ENCODE data around the gene PTGIR. TPM values are rescaled to one million over a fixed set of nuclear protein-coding genes. Genes with fewer than 3 reads are reported as not detected.

PTGIR gene
- total and polyA plus RNA-seq, 2 donors from 2014 or later: 7.5 to 10.1 TPM

- Histone ChIP-seq H3K9ac (ENCODE audit: low read length in 3 of 3) (no peak overlapping the region), H3K4me3 (ENCODE audit: low read length in 3 of 3) (no peak overlapping the region), H3K27me3 (ENCODE audit: control insufficient read depth, insufficient read depth, low read length) (peaks cover 8% of the 10 kb centered on the region), H3K27ac (ENCODE audit: low read depth in 2 of 2, low read length in 2 of 2) (no peak overlapping the region), H3K9me3 (ENCODE audit: control insufficient read depth in 2 of 3, insufficient read depth in 1 of 3, low read length in 3 of 3) (no peaks in the 10 kb centered on the region), H3K4me1 (ENCODE audit: control insufficient read depth in 2 of 3, insufficient read depth in 2 of 3, low read depth in 1 of 3, low read length in 3 of 3) (peaks cover 0 to 2% (median 0%) of the 10 kb centered on the region in 3 donors), H3K36me3 (ENCODE audit: control insufficient read depth in 2 of 3, insufficient read depth in 3 of 3, low read length in 3 of 3) (no peaks in the 10 kb centered on the region)
- intact Hi-C loops (cut with DNase I): no loop called here
- FAIRE-seq (no peak), DNase-seq (peak in 1 of 5 donors; percentile 37)
- TF ChIP-seq CTCF (IDR thresholded peaks at IDR 0.05; ENCODE audit: borderline replicate concordance, extremely low read depth, insufficient read depth): no peak
These were observed 24.4 kb upstream of the PTGIR start for GRCh38 chr19:46648961-46649960.

- no peak overlapping the region for H3K4me3 ChIP-seq (ENCODE audit: low read length in 3 of 3)
- peak in 1 of 5 donors; percentile 57 for DNase-seq
- no peak overlapping the region for H3K9ac ChIP-seq (ENCODE audit: low read length in 3 of 3)
- no peaks in the 10 kb centered on the region for H3K9me3 ChIP-seq (ENCODE audit: control insufficient read depth in 2 of 3, insufficient read depth in 1 of 3, low read length in 3 of 3)
- TF ChIP-seq CTCF (IDR thresholded peaks at IDR 0.05; ENCODE audit: borderline replicate concordance, extremely low read depth, insufficient read depth): no peak
- intact Hi-C loops (cut with DNase I): no loop called here
- peaks cover 8% of the 10 kb centered on the region for H3K27me3 ChIP-seq (ENCODE audit: control insufficient read depth, insufficient read depth, low read length)
- no peak overlapping the region for H3K27ac ChIP-seq (ENCODE audit: low read depth in 2 of 2, low read length in 2 of 2)
- no peaks in the 10 kb centered on the region for H3K4me1 ChIP-seq (ENCODE audit: control insufficient read depth in 2 of 3, insufficient read depth in 2 of 3, low read depth in 1 of 3, low read length in 3 of 3)
- H3K36me3 ChIP-seq (ENCODE audit: control insufficient read depth in 2 of 3, insufficient read depth in 3 of 3, low read length in 3 of 3): no peaks in the 10 kb centered on the region
- no peak for FAIRE-seq
These were observed 23.4 kb upstream of the PTGIR start for GRCh38 chr19:46648060-46648960.

GRCh38 chr19:46646402-46646801 lies 21.5 kb upstream of the PTGIR start:
- DNase-seq: no peak
- intact Hi-C loops (cut with DNase I): no loop called here
- no peak for FAIRE-seq
- H3K4me1 ChIP-seq (ENCODE audit: control insufficient read depth in 2 of 3, insufficient read depth in 2 of 3, low read depth in 1 of 3, low read length in 3 of 3): no peaks in the 10 kb centered on the region
- H3K9ac ChIP-seq (ENCODE audit: low read length in 3 of 3): no peak overlapping the region
- H3K36me3 ChIP-seq (ENCODE audit: control insufficient read depth in 2 of 3, insufficient read depth in 3 of 3, low read length in 3 of 3): no peaks in the 10 kb centered on the region
- TF ChIP-seq CTCF (IDR thresholded peaks at IDR 0.05; ENCODE audit: borderline replicate concordance, extremely low read depth, insufficient read depth): no peak
- H3K27ac ChIP-seq (ENCODE audit: low read depth in 2 of 2, low read length in 2 of 2): no peak overlapping the region
- H3K9me3 ChIP-seq (ENCODE audit: control insufficient read depth in 2 of 3, insufficient read depth in 1 of 3, low read length in 3 of 3): no peaks in the 10 kb centered on the region
- peaks cover 8% of the 10 kb centered on the region for H3K27me3 ChIP-seq (ENCODE audit: control insufficient read depth, insufficient read depth, low read length)
- no peak overlapping the region for H3K4me3 ChIP-seq (ENCODE audit: low read length in 3 of 3)
